ENCODE results near the gene TREML2.

- no peak for TF ChIP-seq CTCF (IDR thresholded peaks at IDR 0.05)
- TF ChIP-seq CHD2 (IDR thresholded peaks at IDR 0.05; ENCODE audit: low read length, partially characterized antibody) = no peak
- TF ChIP-seq TAF1 (IDR thresholded peaks at IDR 0.05; ENCODE audit: borderline replicate concordance, low read depth, low read length) = no peak
- TF ChIP-seq MEF2A (IDR thresholded peaks at IDR 0.05; ENCODE audit: borderline replicate concordance, low read depth) = no peak
- no peak for TF ChIP-seq ELF1 (IDR thresholded peaks at IDR 0.05)
- TF ChIP-seq EP300 (IDR thresholded peaks at IDR 0.05; ENCODE audit: borderline replicate concordance in 1 of 2, low read depth in 1 of 2, low read length in 1 of 2) = no peak
- no peak for TF ChIP-seq GABPA (IDR thresholded peaks at IDR 0.05; ENCODE audit: low read depth)
- no peak for TF ChIP-seq NFIC (IDR thresholded peaks at IDR 0.05; ENCODE audit: borderline replicate concordance)
These were observed 30.3 kb downstream of the TREML2 start for GRCh38 chr6:41170547-41171160.
